Stimulated activated naive CD8-positive, alpha-beta T cell treated with anti-CD3 and anti-CD28 coated beads, Interleukin-15, amount 100 ng/mL, for 72 hours (primary cell): ENCODE results near the gene BACH2.
A peak's percentile ranks its signal among the peaks of the same experiment; 100 is the strongest.
"Not testable (repeated sequence)": the region's sequence is repeated elsewhere in the genome, so short reads cannot be mapped to it uniquely, and the experiment has no call there.

Source experiments
- ATAC-seq: fragments of 150-1000 bp; cut with Tn5 transposase; 2 replicates; pipeline ENCODE4 v1.10.0; 2021; ENCODE audit warnings: mild to moderate bottlenecking, moderate library complexity
- DNase-seq, 2 donors: peaks; one replicate each; pipeline ENCODE4 v3.0.0; 2021 to 2022
- H3K27ac Mint-ChIP-seq, 2 donors: one replicate each; pipeline ENCODE4 v1.8.0; 2022; ENCODE audit warnings: mild to moderate bottlenecking in 2 of 2, mixed read lengths in 2 of 2, moderate library complexity in 2 of 2
- H3K27me3 Mint-ChIP-seq: one replicate; pipeline ENCODE4 v1.8.0; 2022; ENCODE audit warnings: mixed read lengths
- H3K4me1 Mint-ChIP-seq: one replicate; pipeline ENCODE4 v1.8.0; 2022; ENCODE audit warnings: mild to moderate bottlenecking, mixed read lengths
- H3K4me3 Mint-ChIP-seq, 2 donors: one replicate each; pipeline ENCODE4 v1.8.0; 2022; ENCODE audit warnings: mild to moderate bottlenecking in 2 of 2, mixed read lengths in 2 of 2, moderate library complexity in 1 of 2
- H3K9me3 Mint-ChIP-seq, 2 donors: one replicate each; pipeline ENCODE4 v1.8.0; 2022; ENCODE audit warnings: mixed read lengths in 2 of 2

Gene BACH2

GRCh38 chr6:90166155-90166924 lies 130.3 kb downstream of the BACH2 start:
- H3K27ac Mint-ChIP-seq: not testable (repeated sequence)

GRCh38 chr6:90162648-90163387 lies 133.8 kb downstream of the BACH2 start:
- H3K27ac Mint-ChIP-seq: peak overlapping the region in 1 of 2 donors; percentile 69
- DNase-seq (no peak), ATAC-seq (peak; percentile 70)
- H3K4me1 Mint-ChIP-seq: peaks cover 62% of the 10 kb centered on the region
- H3K27me3 Mint-ChIP-seq: no peaks in the 10 kb centered on the region
- H3K9me3 Mint-ChIP-seq: no peaks in the 10 kb centered on the region
- peak overlapping the region; percentile 34 to 68 for H3K4me3 Mint-ChIP-seq

More at GRCh38 chr6:90166155-90166924, 130.3 kb downstream of the BACH2 start:
- ATAC-seq, DNase-seq, H3K27me3 Mint-ChIP-seq, H3K4me3 Mint-ChIP-seq, H3K9me3 Mint-ChIP-seq: not testable (repeated sequence)
- H3K4me1 Mint-ChIP-seq: peaks cover 64% of the 10 kb centered on the region

GRCh38 chr6:90160013-90160412 lies 136.6 kb downstream of the BACH2 start:
- DNase-seq (no peak), ATAC-seq (peak; percentile 37)
- Mint-ChIP-seq H3K9me3 (no peaks in the 10 kb centered on the region), H3K4me1 (peaks cover 88% of the 10 kb centered on the region), H3K27me3 (no peaks in the 10 kb centered on the region), H3K4me3 (peak overlapping the region in 1 of 2 donors; percentile 69), H3K27ac (peak overlapping the region in 1 of 2 donors; percentile 5)

- no peaks in the 10 kb centered on the region for H3K27me3 Mint-ChIP-seq
- H3K4me3 Mint-ChIP-seq: peak overlapping the region; percentile 16 to 69
- no peaks in the 10 kb centered on the region for H3K9me3 Mint-ChIP-seq
- H3K27ac Mint-ChIP-seq: peak overlapping the region in 1 of 2 donors; percentile 5
- H3K4me1 Mint-ChIP-seq: peaks cover 91% of the 10 kb centered on the region
- ATAC-seq (no peak), DNase-seq (no peak)
Measured at GRCh38 chr6:90159452-90159851, 137.2 kb downstream of the BACH2 start.

GRCh38 chr6:90158936-90159335 lies 137.7 kb downstream of the BACH2 start:
- ATAC-seq (no peak), DNase-seq (no peak)
- peak overlapping the region in 1 of 2 donors; percentile 89 for H3K27ac Mint-ChIP-seq
- H3K4me1 Mint-ChIP-seq: peaks cover 91% of the 10 kb centered on the region
- H3K4me3 Mint-ChIP-seq: peak overlapping the region; percentile 11 to 65
- no peaks in the 10 kb centered on the region for H3K27me3 Mint-ChIP-seq
- H3K9me3 Mint-ChIP-seq: no peaks in the 10 kb centered on the region

- ATAC-seq: no peak
- peaks cover 89% of the 10 kb centered on the region for H3K4me1 Mint-ChIP-seq
Measured at GRCh38 chr6:90157441-90157840, 139.2 kb downstream of the BACH2 start.

GRCh38 chr6:90156861-90157260 lies 139.8 kb downstream of the BACH2 start:
- DNase-seq (peak; percentile 47 to 55), ATAC-seq (peak; percentile 98)
- no peaks in the 10 kb centered on the region for H3K9me3 Mint-ChIP-seq
- H3K4me1 Mint-ChIP-seq: peaks cover 89% of the 10 kb centered on the region
- peak overlapping the region; percentile 37 to 93 for H3K27ac Mint-ChIP-seq
- peak overlapping the region; percentile 62 to 74 for H3K4me3 Mint-ChIP-seq
- no peaks in the 10 kb centered on the region for H3K27me3 Mint-ChIP-seq

More at GRCh38 chr6:90157441-90157840, 139.2 kb downstream of the BACH2 start:
- no peaks in the 10 kb centered on the region for H3K27me3 Mint-ChIP-seq
- H3K27ac Mint-ChIP-seq: peak overlapping the region; percentile 87 to 93
- H3K4me3 Mint-ChIP-seq: peak overlapping the region in 1 of 2 donors; percentile 74
- DNase-seq: no peak
- no peaks in the 10 kb centered on the region for H3K9me3 Mint-ChIP-seq

- H3K27me3 Mint-ChIP-seq: no peaks in the 10 kb centered on the region
- ATAC-seq: peak; percentile 10
- H3K27ac Mint-ChIP-seq: peak overlapping the region; percentile 60 to 78
- peak overlapping the region; percentile 47 to 74 for H3K4me3 Mint-ChIP-seq
- no peaks in the 10 kb centered on the region for H3K9me3 Mint-ChIP-seq
- no peak for DNase-seq
- peaks cover 93% of the 10 kb centered on the region for H3K4me1 Mint-ChIP-seq
Measured at GRCh38 chr6:90154755-90155470, 141.7 kb downstream of the BACH2 start.

GRCh38 chr6:90151576-90152422 lies 144.8 kb downstream of the BACH2 start:
- H3K4me1 Mint-ChIP-seq: peaks cover 93% of the 10 kb centered on the region
- H3K27ac Mint-ChIP-seq: no peak overlapping the region
- no peaks in the 10 kb centered on the region for H3K9me3 Mint-ChIP-seq
- no peak overlapping the region for H3K4me3 Mint-ChIP-seq
- ATAC-seq (no peak), DNase-seq (no peak)
- no peaks in the 10 kb centered on the region for H3K27me3 Mint-ChIP-seq

GRCh38 chr6:90149280-90149679 lies 147.4 kb downstream of the BACH2 start:
- H3K27me3 Mint-ChIP-seq: no peaks in the 10 kb centered on the region
- peak overlapping the region in 1 of 2 donors; percentile 11 for H3K27ac Mint-ChIP-seq
- H3K9me3 Mint-ChIP-seq: no peaks in the 10 kb centered on the region
- ATAC-seq (peak; percentile 58), DNase-seq (no peak)
- H3K4me3 Mint-ChIP-seq: peak overlapping the region; percentile 3 to 60
- H3K4me1 Mint-ChIP-seq: peaks cover 93% of the 10 kb centered on the region

- ATAC-seq (peak; percentile 40), DNase-seq (no peak)
- no peaks in the 10 kb centered on the region for H3K9me3 Mint-ChIP-seq
- no peaks in the 10 kb centered on the region for H3K27me3 Mint-ChIP-seq
- H3K4me1 Mint-ChIP-seq: peaks cover 93% of the 10 kb centered on the region
- H3K27ac Mint-ChIP-seq: peak overlapping the region; percentile 9 to 92
- peak overlapping the region; percentile 13 to 60 for H3K4me3 Mint-ChIP-seq
Measured at GRCh38 chr6:90148867-90149266, 147.8 kb downstream of the BACH2 start.

GRCh38 chr6:90146921-90147649 lies 149.6 kb downstream of the BACH2 start:
- Mint-ChIP-seq H3K4me3 (peak overlapping the region; percentile 61 to 80), H3K27ac (peak overlapping the region in 1 of 2 donors; percentile 67), H3K27me3 (no peaks in the 10 kb centered on the region), H3K4me1 (peaks cover 96% of the 10 kb centered on the region), H3K9me3 (no peaks in the 10 kb centered on the region)
- DNase-seq (no peak), ATAC-seq (no peak)

GRCh38 chr6:90146024-90146423 lies 150.6 kb downstream of the BACH2 start:
- H3K4me1 Mint-ChIP-seq: peaks cover 88% of the 10 kb centered on the region
- no peaks in the 10 kb centered on the region for H3K27me3 Mint-ChIP-seq
- H3K27ac Mint-ChIP-seq: peak overlapping the region; percentile 46 to 67
- no peaks in the 10 kb centered on the region for H3K9me3 Mint-ChIP-seq
- no peak for ATAC-seq
- DNase-seq: no peak
- H3K4me3 Mint-ChIP-seq: peak overlapping the region; percentile 12 to 36

GRCh38 chr6:90144928-90145555 lies 151.6 kb downstream of the BACH2 start:
- ATAC-seq: peak; percentile 79
- peak overlapping the region; percentile 90 to 93 for H3K27ac Mint-ChIP-seq
- H3K4me1 Mint-ChIP-seq: peaks cover 84% of the 10 kb centered on the region

More at GRCh38 chr6:90144928-90145555, 151.6 kb downstream of the BACH2 start:
- peak overlapping the region; percentile 68 to 77 for H3K4me3 Mint-ChIP-seq
- no peak for DNase-seq
- H3K9me3 Mint-ChIP-seq: no peaks in the 10 kb centered on the region
- no peaks in the 10 kb centered on the region for H3K27me3 Mint-ChIP-seq
